Glutamatergic neuron (in vitro differentiated cells): ENCODE data around the gene USP13. TPM values are rescaled to one million over a fixed set of nuclear protein-coding genes. Genes with fewer than 3 reads are reported as not detected.

Source experiments
- DNase-seq: peaks from one replicate; pipeline ENCODE4 v3.0.0; 2022
- H3K27ac Mint-ChIP-seq: one replicate; pipeline ENCODE4 v1.8.0; 2020; ENCODE audit warnings: mild to moderate bottlenecking, mixed read lengths, inconsistent platforms; ENCODE audit not compliant: unreplicated experiment
- H3K27me3 Mint-ChIP-seq: one replicate; pipeline ENCODE4 v1.8.0; 2020; ENCODE audit warnings: mild to moderate bottlenecking, moderate library complexity, mixed read lengths, inconsistent platforms; ENCODE audit not compliant: unreplicated experiment
- H3K36me3 Mint-ChIP-seq: one replicate; pipeline ENCODE4 v1.8.0; 2020; ENCODE audit warnings: mild to moderate bottlenecking, mixed read lengths, inconsistent platforms; ENCODE audit not compliant: unreplicated experiment
- H3K4me1 Mint-ChIP-seq: one replicate; pipeline ENCODE4 v1.8.0; 2020; ENCODE audit warnings: mild to moderate bottlenecking, low read depth, mixed read lengths, inconsistent platforms; ENCODE audit not compliant: unreplicated experiment
- H3K4me3 Mint-ChIP-seq: one replicate; pipeline ENCODE4 v1.8.0; 2020; ENCODE audit warnings: mild to moderate bottlenecking, mixed read lengths, inconsistent platforms; ENCODE audit not compliant: unreplicated experiment
- H3K9me3 Mint-ChIP-seq: one replicate; pipeline ENCODE4 v1.8.0; 2020; ENCODE audit warnings: mild to moderate bottlenecking, moderate library complexity, mixed read lengths, inconsistent platforms; ENCODE audit not compliant: unreplicated experiment
- total RNA-seq: library from RNA; stranded (reverse); fragmentation: NEBNext Ultra II Directional; extraction: Animal tissue kit (Norgen Biotek cat#: 25700); gene quantifications from one replicate; pipeline ENCODE4 v1.2.1, GENCODE V29; 2021; ENCODE audit not compliant: unreplicated experiment
- TF ChIP-seq, protein P1 (sequence below): fragments of 200-600 bp; sonication (generic); IDR thresholded peaks from one replicate; pipeline ENCODE4 v1.5.0; 2021; ENCODE audit not compliant: partially characterized antibody, unreplicated experiment

The USP13 gene
- total RNA-seq, 1 donor from 2014 or later, result 28.5 TPM

- no peak overlapping the region for H3K27ac Mint-ChIP-seq
- DNase-seq, result no peak
- no peaks in the 10 kb centered on the region for H3K27me3 Mint-ChIP-seq
- H3K4me3 Mint-ChIP-seq, result no peak overlapping the region
- H3K9me3 Mint-ChIP-seq, result no peaks in the 10 kb centered on the region
- TF ChIP-seq, protein P1, sequence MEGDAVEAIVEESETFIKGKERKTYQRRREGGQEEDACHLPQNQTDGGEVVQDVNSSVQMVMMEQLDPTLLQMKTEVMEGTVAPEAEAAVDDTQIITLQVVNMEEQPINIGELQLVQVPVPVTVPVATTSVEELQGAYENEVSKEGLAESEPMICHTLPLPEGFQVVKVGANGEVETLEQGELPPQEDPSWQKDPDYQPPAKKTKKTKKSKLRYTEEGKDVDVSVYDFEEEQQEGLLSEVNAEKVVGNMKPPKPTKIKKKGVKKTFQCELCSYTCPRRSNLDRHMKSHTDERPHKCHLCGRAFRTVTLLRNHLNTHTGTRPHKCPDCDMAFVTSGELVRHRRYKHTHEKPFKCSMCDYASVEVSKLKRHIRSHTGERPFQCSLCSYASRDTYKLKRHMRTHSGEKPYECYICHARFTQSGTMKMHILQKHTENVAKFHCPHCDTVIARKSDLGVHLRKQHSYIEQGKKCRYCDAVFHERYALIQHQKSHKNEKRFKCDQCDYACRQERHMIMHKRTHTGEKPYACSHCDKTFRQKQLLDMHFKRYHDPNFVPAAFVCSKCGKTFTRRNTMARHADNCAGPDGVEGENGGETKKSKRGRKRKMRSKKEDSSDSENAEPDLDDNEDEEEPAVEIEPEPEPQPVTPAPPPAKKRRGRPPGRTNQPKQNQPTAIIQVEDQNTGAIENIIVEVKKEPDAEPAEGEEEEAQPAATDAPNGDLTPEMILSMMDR, result no peak
- H3K4me1 Mint-ChIP-seq, result peaks cover 2% of the 10 kb centered on the region
- H3K36me3 Mint-ChIP-seq, result peaks cover 15% of the 10 kb centered on the region
These were observed 154.7 kb downstream of the USP13 start for GRCh38 chr3:179807588-179807987.

DNA sequence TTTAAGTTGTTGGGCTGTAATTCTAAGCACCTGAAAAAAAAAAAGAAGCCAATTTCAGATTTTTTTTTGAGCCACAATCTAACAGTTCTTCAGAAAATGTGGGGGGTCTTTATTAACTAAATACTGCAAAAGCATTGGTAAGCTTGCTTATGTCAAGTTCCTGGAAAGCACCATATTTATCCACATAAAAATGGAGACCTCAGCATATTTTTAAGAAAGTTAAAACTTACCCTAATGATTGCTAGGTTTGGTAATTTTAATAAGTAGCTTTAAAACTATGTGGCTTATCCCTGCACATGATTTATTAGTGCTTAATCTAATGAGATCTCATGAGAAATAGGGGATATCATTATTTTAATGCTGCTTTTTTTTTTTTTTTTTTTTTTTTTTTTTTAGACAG lies 156.8 kb downstream of the USP13 start:
- no peaks in the 10 kb centered on the region for H3K9me3 Mint-ChIP-seq
- peaks cover 15% of the 10 kb centered on the region for H3K36me3 Mint-ChIP-seq
- no peaks in the 10 kb centered on the region for H3K27me3 Mint-ChIP-seq
- TF ChIP-seq, protein P1, result no peak
- peaks cover 5% of the 10 kb centered on the region for H3K4me1 Mint-ChIP-seq
- H3K4me3 Mint-ChIP-seq, result no peak overlapping the region
- H3K27ac Mint-ChIP-seq, result no peak overlapping the region
- DNase-seq, result no peak

- H3K9me3 Mint-ChIP-seq, result peaks cover 3% of the 10 kb centered on the region
- TF ChIP-seq, protein P1, result peak; percentile 63
- H3K4me1 Mint-ChIP-seq, result peaks cover 5% of the 10 kb centered on the region
- H3K27ac Mint-ChIP-seq, result no peak overlapping the region
- H3K4me3 Mint-ChIP-seq, result no peak overlapping the region
- peaks cover 15% of the 10 kb centered on the region for H3K36me3 Mint-ChIP-seq
- DNase-seq, result peak; percentile 47
- H3K27me3 Mint-ChIP-seq, result no peaks in the 10 kb centered on the region
These were observed 158.7 kb downstream of the USP13 start for GRCh38 chr3:179811321-179812095.

DNA sequence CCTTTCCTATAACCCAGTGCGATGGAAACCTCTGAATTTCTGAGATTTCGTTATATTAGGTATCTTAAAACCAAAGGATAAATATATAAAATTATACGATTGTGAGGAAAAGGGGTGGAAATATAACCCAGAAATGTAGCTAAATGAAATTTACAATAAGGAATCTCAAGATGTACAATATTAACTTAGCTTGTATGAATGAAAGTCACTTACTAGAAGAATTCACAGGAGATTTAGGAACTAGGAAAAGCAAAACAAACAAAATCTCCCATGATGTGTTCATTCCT lies 159.2 kb downstream of the USP13 start:
- H3K27ac Mint-ChIP-seq, result no peak overlapping the region
- peaks cover 3% of the 10 kb centered on the region for H3K9me3 Mint-ChIP-seq

GRCh38 chr3:179819379-179819778 lies 166.5 kb downstream of the USP13 start:
- no peaks in the 10 kb centered on the region for H3K27me3 Mint-ChIP-seq
- H3K4me1 Mint-ChIP-seq, result no peaks in the 10 kb centered on the region
- DNase-seq, result no peak
- peaks cover 3% of the 10 kb centered on the region for H3K9me3 Mint-ChIP-seq
- H3K4me3 Mint-ChIP-seq, result no peak overlapping the region
- no peak overlapping the region for H3K27ac Mint-ChIP-seq
- TF ChIP-seq, protein P1, result no peak
- H3K36me3 Mint-ChIP-seq, result no peaks in the 10 kb centered on the region

More for the DNA sequence above, 159.2 kb downstream of the USP13 start:
- Mint-ChIP-seq H3K27me3 (no peaks in the 10 kb centered on the region), H3K4me3 (no peak overlapping the region), H3K36me3 (peaks cover 15% of the 10 kb centered on the region), H3K4me1 (peaks cover 5% of the 10 kb centered on the region)
- TF ChIP-seq, protein P1, result no peak
- DNase-seq, result no peak
